ENCODE measurements around the gene ZDHHC7.

DNA sequence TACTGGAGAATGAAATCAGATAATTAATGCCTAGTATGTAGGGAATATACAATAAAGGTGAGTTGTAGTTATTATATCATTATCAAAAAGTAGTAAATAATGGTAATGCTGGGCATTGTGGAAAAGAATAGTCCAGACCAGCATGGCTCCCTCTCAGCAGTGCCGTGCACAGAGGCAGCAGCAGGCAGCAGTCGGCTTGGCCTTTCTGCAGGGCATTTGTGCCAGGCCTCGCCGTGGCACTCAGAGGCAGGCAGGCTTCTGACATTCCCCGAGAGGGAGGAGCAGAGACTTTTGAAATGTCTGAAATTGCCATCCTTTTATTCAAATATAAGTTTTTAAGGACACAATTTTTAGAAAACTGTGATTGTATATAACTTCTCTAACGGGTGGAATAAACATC is 31.3 kb upstream of the ZDHHC7 start:
- peak in 1 of 7 experiments; percentile 1 for TF ChIP-seq CTCF (IDR thresholded peaks at IDR 0.05)
- TF ChIP-seq POLR2A (IDR thresholded peaks at IDR 0.05) = no peak

All from body of pancreas (tissue), 4 donors.